Heart left ventricle (tissue), 13 donors: ENCODE data around the gene ST6GALNAC1.

ENCODE experiments used
- POLR2A ChIP-seq, 2 donors: fragments of 450-650 bp; IDR thresholded peaks; one replicate each; pipeline ENCODE4 v1.6.1; 2017; ENCODE audit warnings: antibody characterized with exemption in 2 of 2, mild to moderate bottlenecking in 2 of 2, moderate library complexity in 2 of 2
- TF ChIP-seq, protein P1 (sequence below), 12 donors: fragments of 200-600 bp; sonication (generic) in 4 of 12; IDR thresholded peaks; one replicate each; pipeline versions ENCODE4 v1.5.0 to v1.8.0; 2018 to 2022; ENCODE audit warnings: antibody characterized with exemption in 12 of 12, mild to moderate bottlenecking in 5 of 12
- donor health status: ischemic (EF 13 %, LVEDD 7.1; RV severe dilation, severe dysfunction).
- donor health status: DM: no; HTN: yes; CAD: no.
- donor health status: DM: no; HTN: no; CAD: no.
- donor health status: ischemic (EF 25% LVEDD 6.9; RV normal size, moderate dysfunction).
- donor health status: ischemic (EF 25% LVEDD 5.7; RV mildly dilated, moderate dysfunction).
- donor health status: ischemic (EF 35%, LVEDD 5.7; RV mildly dilated, moderate dysfunction).
- donor health status: nonischemic (EF 11% LVEDD 7.7; RV severe dilation, severe dysfunction).
- donor health status: DM: yes; HTN: yes; CAD: no.
- donor health status: PGD.
- donor health status: ischemic (EF 29% LVEDD 5.4; RV normal size, mild dysfunction).
- donor health status: nonischemic (EF 23%, LVEDD 6.1; RV moderate dilation, normal function).

DNA sequence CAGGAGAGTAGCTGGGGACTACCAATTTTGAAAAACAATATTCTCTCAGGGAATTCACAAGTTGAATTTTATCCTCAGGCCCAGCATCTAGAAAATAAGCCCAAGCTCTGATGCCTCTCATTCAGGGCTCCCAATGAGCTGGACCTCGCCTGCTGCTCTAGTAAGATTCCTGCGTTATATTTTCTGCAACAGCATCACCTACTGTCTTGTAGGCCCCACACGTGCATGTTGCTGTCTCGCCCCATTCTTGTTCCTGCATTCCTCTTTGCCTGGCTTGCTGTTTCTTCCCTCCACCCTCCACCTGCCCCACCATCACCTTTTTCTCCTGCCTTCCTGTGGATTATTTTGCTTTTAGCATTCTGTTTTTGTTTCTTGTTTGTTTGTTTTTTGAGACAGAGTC lies 49.6 kb downstream of the ST6GALNAC1 start:
- TF ChIP-seq, protein P1, sequence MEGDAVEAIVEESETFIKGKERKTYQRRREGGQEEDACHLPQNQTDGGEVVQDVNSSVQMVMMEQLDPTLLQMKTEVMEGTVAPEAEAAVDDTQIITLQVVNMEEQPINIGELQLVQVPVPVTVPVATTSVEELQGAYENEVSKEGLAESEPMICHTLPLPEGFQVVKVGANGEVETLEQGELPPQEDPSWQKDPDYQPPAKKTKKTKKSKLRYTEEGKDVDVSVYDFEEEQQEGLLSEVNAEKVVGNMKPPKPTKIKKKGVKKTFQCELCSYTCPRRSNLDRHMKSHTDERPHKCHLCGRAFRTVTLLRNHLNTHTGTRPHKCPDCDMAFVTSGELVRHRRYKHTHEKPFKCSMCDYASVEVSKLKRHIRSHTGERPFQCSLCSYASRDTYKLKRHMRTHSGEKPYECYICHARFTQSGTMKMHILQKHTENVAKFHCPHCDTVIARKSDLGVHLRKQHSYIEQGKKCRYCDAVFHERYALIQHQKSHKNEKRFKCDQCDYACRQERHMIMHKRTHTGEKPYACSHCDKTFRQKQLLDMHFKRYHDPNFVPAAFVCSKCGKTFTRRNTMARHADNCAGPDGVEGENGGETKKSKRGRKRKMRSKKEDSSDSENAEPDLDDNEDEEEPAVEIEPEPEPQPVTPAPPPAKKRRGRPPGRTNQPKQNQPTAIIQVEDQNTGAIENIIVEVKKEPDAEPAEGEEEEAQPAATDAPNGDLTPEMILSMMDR (IDR thresholded peaks at IDR 0.05), result no peak
- no peak for TF ChIP-seq POLR2A (IDR thresholded peaks at IDR 0.05)
